HEK293 (cell line): ENCODE measurements around the gene MEI1.
A peak's percentile ranks its signal among the peaks of the same experiment; 100 is the strongest.

Experiments
- CTCF ChIA-PET: fragments of 350-600 bp; formaldehyde crosslinking; extraction: SDS; loops from one replicate; lab custom pipeline; 2021; ENCODE audit warnings: antibody characterized with exemption; lab: Yijun Ruan, JAX
- POLR2A ChIA-PET: fragments of 300-600 bp; formaldehyde crosslinking; extraction: SDS; loops from one replicate; lab custom pipeline; 2020; ENCODE audit warnings: antibody characterized with exemption, inconsistent platforms; lab: Yijun Ruan, JAX
- H3K27ac ChIP-seq: fragments of 200-500 bp; sonication (Bioruptor generic); 2 replicates; pipeline ENCODE4 v1.5.1; 2014; ENCODE audit warnings: low read depth, low read length, control low read depth, inconsistent platforms; ENCODE audit errors: extremely low read depth
- H3K36me3 ChIP-seq, 2 experiments: fragments of 200-500 bp in 1 of 2; sonication (Bioruptor generic) in 1 of 2; 1 replicate in 1 of 2; 2 replicates in 1 of 2; pipeline ENCODE4 v1.5.1; 2014 to 2017; ENCODE audit warnings: inconsistent platforms in 2 of 2, low read length in 2 of 2; ENCODE audit not compliant: control insufficient read depth in 2 of 2, insufficient read depth in 1 of 2
- H3K4me1 ChIP-seq: fragments of 200-500 bp; sonication (Bioruptor generic); 2 replicates; pipeline ENCODE4 v1.5.1; 2014; ENCODE audit warnings: mild to moderate bottlenecking, low read length, inconsistent platforms; ENCODE audit not compliant: control insufficient read depth, insufficient read depth
- H3K4me3 ChIP-seq: 2 replicates; pipeline ENCODE4 v1.5.1; 2011; ENCODE audit warnings: low read depth, mild to moderate bottlenecking, control low read depth, low read length, moderate library complexity
- H3K9me3 ChIP-seq: fragments of 200-500 bp; sonication (Bioruptor generic); 2 replicates; pipeline ENCODE4 v1.5.1; 2014; ENCODE audit warnings: low read depth, low read length, inconsistent platforms; ENCODE audit not compliant: control insufficient read depth, insufficient read depth
- BCL11A ChIP-seq: fragments of 450-650 bp; formaldehyde crosslinking; IDR thresholded peaks from 2 replicates; pipeline ENCODE4 v1.5.1; 2016; ENCODE audit warnings: low read depth, missing biosample characterization, missing genetic modification characterization
- EGR2 ChIP-seq: fragments of 450-650 bp; formaldehyde crosslinking; IDR thresholded peaks from 2 replicates; pipeline ENCODE4 v1.5.1; 2016; ENCODE audit warnings: low read depth, missing biosample characterization, missing genetic modification characterization
- IKZF3 ChIP-seq: fragments of 450-650 bp; IDR thresholded peaks from 2 replicates; pipeline ENCODE4 v1.5.0; 2018; ENCODE audit warnings: missing biosample characterization, mild to moderate bottlenecking, missing genetic modification characterization, moderate library complexity
- KLF1 ChIP-seq: fragments of 450-650 bp; formaldehyde crosslinking; IDR thresholded peaks from 2 replicates; pipeline ENCODE4 v1.5.1; 2016; ENCODE audit warnings: missing biosample characterization, missing genetic modification characterization
- KLF7 ChIP-seq: fragments of 450-650 bp; formaldehyde crosslinking; IDR thresholded peaks from 2 replicates; pipeline ENCODE4 v1.5.1; 2016; ENCODE audit warnings: missing biosample characterization, missing genetic modification characterization, borderline replicate concordance
- KLF8 ChIP-seq: fragments of 450-650 bp; formaldehyde crosslinking; IDR thresholded peaks from 2 replicates; pipeline ENCODE4 v1.5.1; 2016; ENCODE audit warnings: missing biosample characterization, missing genetic modification characterization
- SALL2 ChIP-seq: fragments of 450-650 bp; formaldehyde crosslinking; IDR thresholded peaks from 2 replicates; pipeline ENCODE4 v1.5.0; 2017; ENCODE audit warnings: missing biosample characterization, mild to moderate bottlenecking, missing genetic modification characterization, borderline replicate concordance
- TRIM28 ChIP-seq: IDR thresholded peaks from 2 replicates; pipeline ENCODE4 v1.6.1; 2011; ENCODE audit warnings: low read length, control low read depth, borderline replicate concordance
- ZBTB20 ChIP-seq: fragments of 450-650 bp; formaldehyde crosslinking; IDR thresholded peaks from 2 replicates; pipeline ENCODE4 v1.5.1; 2016; ENCODE audit warnings: missing biosample characterization, missing genetic modification characterization
- ZBTB7A ChIP-seq: fragments of 450-650 bp; formaldehyde crosslinking; IDR thresholded peaks from 2 replicates; pipeline ENCODE4 v1.5.1; 2016; ENCODE audit warnings: low read depth, missing biosample characterization, missing genetic modification characterization
- ZFP3 ChIP-seq: fragments of 450-650 bp; formaldehyde crosslinking; IDR thresholded peaks from 2 replicates; pipeline ENCODE4 v1.5.1; 2016; ENCODE audit warnings: low read depth, missing biosample characterization, missing genetic modification characterization
- ZIC2 ChIP-seq: fragments of 450-650 bp; formaldehyde crosslinking; IDR thresholded peaks from 2 replicates; pipeline ENCODE4 v1.5.1; 2016; ENCODE audit warnings: missing biosample characterization, missing genetic modification characterization
- ZNF121 ChIP-seq: fragments of 450-650 bp; formaldehyde crosslinking; IDR thresholded peaks from 2 replicates; pipeline ENCODE4 v1.5.1; 2016; ENCODE audit warnings: missing biosample characterization, missing genetic modification characterization
- ZNF157 ChIP-seq: fragments of 450-650 bp; formaldehyde crosslinking; IDR thresholded peaks from 2 replicates; pipeline ENCODE4 v1.5.1; 2016; ENCODE audit warnings: missing biosample characterization, missing genetic modification characterization
- ZNF175 ChIP-seq: fragments of 450-650 bp; formaldehyde crosslinking; IDR thresholded peaks from 2 replicates; pipeline ENCODE4 v1.5.1; 2016; ENCODE audit warnings: missing biosample characterization, missing genetic modification characterization
- ZNF2 ChIP-seq: fragments of 450-650 bp; formaldehyde crosslinking; IDR thresholded peaks from 2 replicates; pipeline ENCODE4 v1.5.1; 2016; ENCODE audit warnings: missing biosample characterization, missing genetic modification characterization
- ZNF211 ChIP-seq: fragments of 450-650 bp; formaldehyde crosslinking; IDR thresholded peaks from 2 replicates; pipeline ENCODE4 v1.5.1; 2016; ENCODE audit warnings: low read depth, missing biosample characterization, missing genetic modification characterization
- ZNF302 ChIP-seq: fragments of 450-650 bp; formaldehyde crosslinking; IDR thresholded peaks from 2 replicates; pipeline ENCODE4 v1.5.1; 2016; ENCODE audit warnings: missing biosample characterization, missing genetic modification characterization, low read depth
- ZNF366 ChIP-seq: fragments of 450-650 bp; formaldehyde crosslinking; conservative IDR thresholded peaks from 2 replicates; pipeline ENCODE4 v1.5.1; 2016; ENCODE audit warnings: missing biosample characterization, missing genetic modification characterization
- ZNF423 ChIP-seq: fragments of 450-650 bp; formaldehyde crosslinking; IDR thresholded peaks from 2 replicates; pipeline ENCODE4 v1.5.1; 2016; ENCODE audit warnings: missing biosample characterization, missing genetic modification characterization
- ZNF501 ChIP-seq: fragments of 450-650 bp; formaldehyde crosslinking; IDR thresholded peaks from 2 replicates; pipeline ENCODE4 v1.5.1; 2016; ENCODE audit warnings: missing biosample characterization, missing genetic modification characterization
- ZNF585B ChIP-seq: fragments of 450-650 bp; formaldehyde crosslinking; IDR thresholded peaks from 2 replicates; pipeline ENCODE4 v1.5.1; 2016; ENCODE audit warnings: missing biosample characterization, missing genetic modification characterization
- ZNF747 ChIP-seq: fragments of 450-650 bp; formaldehyde crosslinking; IDR thresholded peaks from 2 replicates; pipeline ENCODE4 v1.5.1; 2016; ENCODE audit warnings: missing biosample characterization, missing genetic modification characterization
- ZNF768 ChIP-seq: fragments of 450-650 bp; formaldehyde crosslinking; IDR thresholded peaks from 2 replicates; pipeline ENCODE4 v1.5.1; 2018; ENCODE audit warnings: missing biosample characterization, mild to moderate bottlenecking, missing genetic modification characterization
- ZXDB ChIP-seq: fragments of 450-650 bp; formaldehyde crosslinking; IDR thresholded peaks from 2 replicates; pipeline ENCODE4 v1.5.1; 2016; ENCODE audit warnings: missing biosample characterization, missing genetic modification characterization
- TF ChIP-seq, protein P1 (sequence below): fragments of 450-650 bp; formaldehyde crosslinking; IDR thresholded peaks from 2 replicates; pipeline ENCODE4 v1.5.1; 2016; ENCODE audit warnings: missing biosample characterization, missing genetic modification characterization
- TF ChIP-seq, protein P2 (sequence below): fragments of 450-650 bp; formaldehyde crosslinking; IDR thresholded peaks from 2 replicates; pipeline ENCODE4 v1.5.1; 2016; ENCODE audit warnings: missing biosample characterization, missing genetic modification characterization
- TF ChIP-seq, protein P3 (sequence below): fragments of 450-650 bp; formaldehyde crosslinking; IDR thresholded peaks from 2 replicates; pipeline ENCODE4 v1.5.0; 2017; ENCODE audit warnings: missing biosample characterization, missing genetic modification characterization, borderline replicate concordance
- TF ChIP-seq, protein P4 (sequence below): fragments of 450-650 bp; formaldehyde crosslinking; IDR thresholded peaks from 2 replicates; pipeline ENCODE4 v1.5.1; 2016; ENCODE audit warnings: missing biosample characterization, missing genetic modification characterization
- TF ChIP-seq, protein P5 (sequence below): fragments of 450-650 bp; formaldehyde crosslinking; IDR thresholded peaks from 2 replicates; pipeline ENCODE4 v1.5.1; 2016; ENCODE audit warnings: missing biosample characterization, missing genetic modification characterization

Gene MEI1

DNA sequence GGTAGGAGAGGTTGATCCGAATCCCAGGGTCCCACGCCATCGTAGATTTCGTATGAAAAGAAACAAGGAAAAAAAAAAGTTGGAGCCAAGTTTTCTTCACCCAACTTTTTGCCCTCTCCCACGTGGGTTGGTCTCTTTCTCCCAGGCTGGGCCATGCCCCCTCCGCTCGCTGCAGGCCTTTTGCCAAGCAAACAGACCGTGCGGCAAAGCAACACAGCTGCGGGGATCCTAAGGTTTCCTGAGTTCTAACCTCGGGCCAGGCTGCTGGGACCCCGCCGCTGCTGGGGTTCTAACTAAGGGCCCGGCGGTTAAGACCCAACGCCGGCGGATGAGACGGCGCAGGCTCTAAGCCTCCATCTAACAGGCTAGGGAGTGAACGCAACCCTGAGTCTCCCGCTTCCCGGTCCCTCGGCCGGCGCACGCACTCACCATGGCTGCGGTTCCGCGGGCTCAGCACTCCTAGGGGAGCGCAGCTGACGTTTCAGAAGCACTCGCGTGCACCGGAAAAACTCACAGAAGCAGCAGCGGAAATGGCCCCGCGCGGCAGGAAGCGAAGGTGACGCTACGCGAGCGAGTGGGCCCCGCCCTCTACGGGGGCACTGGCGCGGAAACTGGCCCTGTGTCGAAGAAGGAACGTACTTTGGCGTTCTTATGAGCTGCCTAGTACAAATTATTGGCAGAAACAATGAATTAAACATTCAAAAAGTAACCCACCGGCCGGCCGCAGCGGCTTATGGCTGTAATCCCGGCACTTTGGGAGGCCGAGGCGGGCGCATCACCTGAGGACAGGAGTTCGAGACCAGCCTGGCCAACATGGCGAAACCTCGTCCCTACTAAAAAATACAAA is 10.7 kb upstream of the MEI1 start, which contains the start of gene SNU13:
Gene SNU13, minus strand, starts transcription at position 503 of the 847 bp plus-strand sequence. Its CDS starts 71 bp downstream, at position 432.
- peak within 1 kb of the TSS; percentile 92 for H3K27ac ChIP-seq
- peak within 1 kb of the TSS; percentile 87 for H3K4me3 ChIP-seq
- no peaks in the 10 kb centered on the region for H3K9me3 ChIP-seq
- peaks cover 3 to 17% of the 10 kb centered on the region in 2 experiments; a peak in 2 of 3 replicates for H3K36me3 ChIP-seq
- H3K4me1 ChIP-seq: no peaks in the 10 kb centered on the region
- POLR2A ChIA-PET: interaction anchor here (0.7 to 2.9 kb wide), 15 partner anchors 9 to 402 kb away, joined by 3 to 24 read pairs (median 5); partner anchors contain the start of genes CCDC134, CENPM, DESI1 and NDUFA6
- CTCF ChIA-PET: interaction anchor here (0.6 to 4.8 kb wide), 7 partner anchors 9 to 785 kb away, joined by 3 to 39 read pairs (median 3); no protein-coding TSS in a partner anchor
- TF ChIP-seq ZNF585B (tag by site-specific recombination) (no peak), ZIC2 (tag by site-specific recombination) (peak; percentile 64), ZNF768 (tag by site-specific recombination) (no peak), ZNF157 (no peak), ZNF211 (tag by site-specific recombination) (no peak), ZNF175 (tag by site-specific recombination) (no peak), ZNF121 (tag by site-specific recombination) (no peak), SALL2 (tag by site-specific recombination) (no peak), ZNF501 (tag by site-specific recombination) (peak; percentile 62; the same call in 1 of the 2 replicates), KLF7 (0 out of 2 replicates have a peak, but pooled peaks have one; percentile 46), ZXDB (tag by site-specific recombination) (peak; percentile 79), IKZF3 (peak; percentile 36; the same call in 1 of the 2 replicates), ZNF2 (tag by site-specific recombination) (peak; percentile 53; the same call in 1 of the 2 replicates), TRIM28 (peak; percentile 61; the same call in 1 of the 2 replicates), ZNF366 (tag by site-specific recombination) (no peak), KLF8 (tag by site-specific recombination) (peak; percentile 70), ZNF423 (tag by site-specific recombination) (no peak), BCL11A (tag by site-specific recombination) (no peak), ZBTB20 (tag by site-specific recombination) (peak; percentile 77), ZNF747 (no peak), ZNF302 (tag by site-specific recombination) (no peak), KLF1 (tag by site-specific recombination) (peak; percentile 80), ZFP3 (tag by site-specific recombination) (no peak), EGR2 (peak; percentile 57), ZBTB7A (peak; percentile 57; the same call in 1 of the 2 replicates)
- TF ChIP-seq, protein P1, sequence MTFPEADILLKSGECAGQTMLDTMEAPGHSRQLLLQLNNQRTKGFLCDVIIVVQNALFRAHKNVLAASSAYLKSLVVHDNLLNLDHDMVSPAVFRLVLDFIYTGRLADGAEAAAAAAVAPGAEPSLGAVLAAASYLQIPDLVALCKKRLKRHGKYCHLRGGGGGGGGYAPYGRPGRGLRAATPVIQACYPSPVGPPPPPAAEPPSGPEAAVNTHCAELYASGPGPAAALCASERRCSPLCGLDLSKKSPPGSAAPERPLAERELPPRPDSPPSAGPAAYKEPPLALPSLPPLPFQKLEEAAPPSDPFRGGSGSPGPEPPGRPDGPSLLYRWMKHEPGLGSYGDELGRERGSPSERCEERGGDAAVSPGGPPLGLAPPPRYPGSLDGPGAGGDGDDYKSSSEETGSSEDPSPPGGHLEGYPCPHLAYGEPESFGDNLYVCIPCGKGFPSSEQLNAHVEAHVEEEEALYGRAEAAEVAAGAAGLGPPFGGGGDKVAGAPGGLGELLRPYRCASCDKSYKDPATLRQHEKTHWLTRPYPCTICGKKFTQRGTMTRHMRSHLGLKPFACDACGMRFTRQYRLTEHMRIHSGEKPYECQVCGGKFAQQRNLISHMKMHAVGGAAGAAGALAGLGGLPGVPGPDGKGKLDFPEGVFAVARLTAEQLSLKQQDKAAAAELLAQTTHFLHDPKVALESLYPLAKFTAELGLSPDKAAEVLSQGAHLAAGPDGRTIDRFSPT (tag by site-specific recombination): 0 out of 2 replicates have a peak, but pooled peaks have one; percentile 49
- TF ChIP-seq, protein P2, sequence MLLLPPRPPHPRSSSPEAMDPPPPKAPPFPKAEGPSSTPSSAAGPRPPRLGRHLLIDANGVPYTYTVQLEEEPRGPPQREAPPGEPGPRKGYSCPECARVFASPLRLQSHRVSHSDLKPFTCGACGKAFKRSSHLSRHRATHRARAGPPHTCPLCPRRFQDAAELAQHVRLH (tag by site-specific recombination): 0 out of 2 replicates have a peak, but pooled peaks have one; percentile 31
- TF ChIP-seq, protein P3, sequence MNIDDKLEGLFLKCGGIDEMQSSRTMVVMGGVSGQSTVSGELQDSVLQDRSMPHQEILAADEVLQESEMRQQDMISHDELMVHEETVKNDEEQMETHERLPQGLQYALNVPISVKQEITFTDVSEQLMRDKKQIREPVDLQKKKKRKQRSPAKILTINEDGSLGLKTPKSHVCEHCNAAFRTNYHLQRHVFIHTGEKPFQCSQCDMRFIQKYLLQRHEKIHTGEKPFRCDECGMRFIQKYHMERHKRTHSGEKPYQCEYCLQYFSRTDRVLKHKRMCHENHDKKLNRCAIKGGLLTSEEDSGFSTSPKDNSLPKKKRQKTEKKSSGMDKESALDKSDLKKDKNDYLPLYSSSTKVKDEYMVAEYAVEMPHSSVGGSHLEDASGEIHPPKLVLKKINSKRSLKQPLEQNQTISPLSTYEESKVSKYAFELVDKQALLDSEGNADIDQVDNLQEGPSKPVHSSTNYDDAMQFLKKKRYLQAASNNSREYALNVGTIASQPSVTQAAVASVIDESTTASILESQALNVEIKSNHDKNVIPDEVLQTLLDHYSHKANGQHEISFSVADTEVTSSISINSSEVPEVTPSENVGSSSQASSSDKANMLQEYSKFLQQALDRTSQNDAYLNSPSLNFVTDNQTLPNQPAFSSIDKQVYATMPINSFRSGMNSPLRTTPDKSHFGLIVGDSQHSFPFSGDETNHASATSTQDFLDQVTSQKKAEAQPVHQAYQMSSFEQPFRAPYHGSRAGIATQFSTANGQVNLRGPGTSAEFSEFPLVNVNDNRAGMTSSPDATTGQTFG: no peak
- TF ChIP-seq, protein P4, sequence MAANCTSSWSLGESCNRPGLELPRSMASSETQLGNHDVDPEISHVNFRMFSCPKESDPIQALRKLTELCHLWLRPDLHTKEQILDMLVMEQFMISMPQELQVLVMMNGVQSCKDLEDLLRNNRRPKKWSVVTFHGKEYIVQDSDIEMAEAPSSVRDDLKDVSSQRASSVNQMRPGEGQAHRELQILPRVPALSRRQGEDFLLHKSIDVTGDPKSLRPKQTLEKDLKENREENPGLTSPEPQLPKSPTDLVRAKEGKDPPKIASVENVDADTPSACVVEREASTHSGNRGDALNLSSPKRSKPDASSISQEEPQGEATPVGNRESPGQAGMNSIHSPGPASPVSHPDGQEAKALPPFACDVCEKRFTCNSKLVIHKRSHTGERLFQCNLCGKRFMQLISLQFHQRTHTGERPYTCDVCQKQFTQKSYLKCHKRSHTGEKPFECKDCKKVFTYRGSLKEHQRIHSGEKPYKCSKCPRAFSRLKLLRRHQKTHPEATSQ: no peak
- TF ChIP-seq, protein P5, sequence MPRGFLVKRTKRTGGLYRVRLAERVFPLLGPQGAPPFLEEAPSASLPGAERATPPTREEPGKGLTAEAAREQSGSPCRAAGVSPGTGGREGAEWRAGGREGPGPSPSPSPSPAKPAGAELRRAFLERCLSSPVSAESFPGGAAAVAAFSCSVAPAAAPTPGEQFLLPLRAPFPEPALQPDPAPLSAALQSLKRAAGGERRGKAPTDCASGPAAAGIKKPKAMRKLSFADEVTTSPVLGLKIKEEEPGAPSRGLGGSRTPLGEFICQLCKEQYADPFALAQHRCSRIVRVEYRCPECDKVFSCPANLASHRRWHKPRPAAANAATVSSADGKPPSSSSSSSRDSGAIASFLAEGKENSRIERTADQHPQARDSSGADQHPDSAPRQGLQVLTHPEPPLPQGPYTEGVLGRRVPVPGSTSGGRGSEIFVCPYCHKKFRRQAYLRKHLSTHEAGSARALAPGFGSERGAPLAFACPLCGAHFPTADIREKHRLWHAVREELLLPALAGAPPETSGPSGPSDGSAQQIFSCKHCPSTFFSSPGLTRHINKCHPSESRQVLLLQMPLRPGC (tag by site-specific recombination): peak; percentile 36; the same call in 1 of the 2 replicates
